ENCODE measurements around the gene PLBD2. TPM values are rescaled to one million over a fixed set of nuclear protein-coding genes. Genes with fewer than 3 reads are reported as not detected.

Gene PLBD2
- total RNA-seq, 1 experiment from 2014 or later = 31.4 TPM

GRCh38 chr12:113369391-113369985 is 11.1 kb downstream of the PLBD2 start:
- no CpG with 5 or more reads among the region's 6 CpGs for WGBS (ENCODE audit: extremely low coverage, insufficient read length, low lambda C conversion rate)
- Histone ChIP-seq H4K20me1 (ENCODE audit: control insufficient read depth, insufficient read depth, insufficient read length) (no peaks in the 10 kb centered on the region), H2BK15ac (ENCODE audit: low read depth, low read length) (no peak overlapping the region), H2AK5ac (ENCODE audit: insufficient read length, low read length) (no peak overlapping the region), H3K23ac (ENCODE audit: insufficient read length, low read depth, low read length) (no peak overlapping the region), H4K5ac (ENCODE audit: insufficient read length, low read depth, low read length) (no peak overlapping the region), H3K4ac (ENCODE audit: low read depth, low read length) (no peak overlapping the region), H3K4me1 (ENCODE audit: insufficient read depth, low read length) (no peaks in the 10 kb centered on the region), H2BK12ac (ENCODE audit: insufficient read length, low read depth, low read length) (no peak overlapping the region), H2BK5ac (ENCODE audit: insufficient read length, low read length) (no peak overlapping the region), H3K14ac (ENCODE audit: insufficient read depth, low read length) (no peak overlapping the region), H3T11ph (ENCODE audit: low read length) (no peak overlapping the region), H3K9ac (ENCODE audit: extremely low read depth, insufficient read length, low read length) (no peak overlapping the region), H3K18ac (ENCODE audit: insufficient read length, low read depth, low read length) (no peak overlapping the region), H3K79me1 (ENCODE audit: insufficient read depth, low read depth, low read length, poor library complexity, severe bottlenecking) (peaks cover 2% of the 10 kb centered on the region), H3K79me2 (ENCODE audit: insufficient read depth, low read length) (no peaks in the 10 kb centered on the region), H3K27me3 (ENCODE audit: insufficient read depth, low read length) (no peaks in the 10 kb centered on the region), H2AFZ (ENCODE audit: low read length) (no peak overlapping the region), H3K27ac (ENCODE audit: insufficient read length, low read depth, low read length) (no peak overlapping the region), H4K8ac (replicated peaks; ENCODE audit: insufficient read length, low read depth, low read length) (no peak overlapping the region), H3K56ac (ENCODE audit: insufficient read length, low read depth, low read length) (no peak overlapping the region), H2BK120ac (ENCODE audit: low read depth, low read length, poor library complexity, severe bottlenecking) (no peak overlapping the region), H3K4me2 (ENCODE audit: insufficient read depth, insufficient read length, low read length) (no peak overlapping the region), H3K9me3 (ENCODE audit: control insufficient read depth, low read depth, low read length) (no peaks in the 10 kb centered on the region), H2BK20ac (ENCODE audit: low read depth, low read length, poor library complexity, severe bottlenecking) (no peak overlapping the region), H3K23me2 (ENCODE audit: insufficient read length, low read depth, low read length, poor library complexity, severe bottlenecking) (no peaks in the 10 kb centered on the region), H4K91ac (ENCODE audit: insufficient read length, low read depth, low read length) (no peak overlapping the region)
- Mint-ChIP-seq H3K4me3 (no peak overlapping the region), H3K27me3 (ENCODE audit: low read depth) (no peaks in the 10 kb centered on the region), H3K4me1 (0 out of 4 replicates have a peak, but pooled peaks cover 0 to 2% of the 10 kb centered on the region in 2 experiments), H3K36me3 (ENCODE audit: insufficient read depth in 1 of 3, low read depth in 3 of 3) (peaks cover 4 to 20% (median 20%) of the 10 kb centered on the region in 3 experiments; a peak in 6 of 7 replicates), H3K9me3 (no peaks in the 10 kb centered on the region), H3K27ac (no peak overlapping the region)
- no peak for DNase-seq
- TF ChIP-seq, protein P1, sequence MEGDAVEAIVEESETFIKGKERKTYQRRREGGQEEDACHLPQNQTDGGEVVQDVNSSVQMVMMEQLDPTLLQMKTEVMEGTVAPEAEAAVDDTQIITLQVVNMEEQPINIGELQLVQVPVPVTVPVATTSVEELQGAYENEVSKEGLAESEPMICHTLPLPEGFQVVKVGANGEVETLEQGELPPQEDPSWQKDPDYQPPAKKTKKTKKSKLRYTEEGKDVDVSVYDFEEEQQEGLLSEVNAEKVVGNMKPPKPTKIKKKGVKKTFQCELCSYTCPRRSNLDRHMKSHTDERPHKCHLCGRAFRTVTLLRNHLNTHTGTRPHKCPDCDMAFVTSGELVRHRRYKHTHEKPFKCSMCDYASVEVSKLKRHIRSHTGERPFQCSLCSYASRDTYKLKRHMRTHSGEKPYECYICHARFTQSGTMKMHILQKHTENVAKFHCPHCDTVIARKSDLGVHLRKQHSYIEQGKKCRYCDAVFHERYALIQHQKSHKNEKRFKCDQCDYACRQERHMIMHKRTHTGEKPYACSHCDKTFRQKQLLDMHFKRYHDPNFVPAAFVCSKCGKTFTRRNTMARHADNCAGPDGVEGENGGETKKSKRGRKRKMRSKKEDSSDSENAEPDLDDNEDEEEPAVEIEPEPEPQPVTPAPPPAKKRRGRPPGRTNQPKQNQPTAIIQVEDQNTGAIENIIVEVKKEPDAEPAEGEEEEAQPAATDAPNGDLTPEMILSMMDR (conservative IDR thresholded peaks at IDR 0.05) = no peak
